GM19351 (cell line): Measurements from ENCODE around the gene TSPAN5.
"Not testable (repeated sequence)": the region's sequence is repeated elsewhere in the genome, so short reads cannot be mapped to it uniquely, and the experiment has no call there.

Experiments
- ATAC-seq: cut with Tn5 transposase; IDR thresholded peaks from one replicate; pipeline ENCODE4 v1.9.1; 2021; ENCODE audit warnings: mild to moderate bottlenecking, moderate library complexity; ENCODE audit not compliant: unreplicated experiment

Gene TSPAN5

DNA sequence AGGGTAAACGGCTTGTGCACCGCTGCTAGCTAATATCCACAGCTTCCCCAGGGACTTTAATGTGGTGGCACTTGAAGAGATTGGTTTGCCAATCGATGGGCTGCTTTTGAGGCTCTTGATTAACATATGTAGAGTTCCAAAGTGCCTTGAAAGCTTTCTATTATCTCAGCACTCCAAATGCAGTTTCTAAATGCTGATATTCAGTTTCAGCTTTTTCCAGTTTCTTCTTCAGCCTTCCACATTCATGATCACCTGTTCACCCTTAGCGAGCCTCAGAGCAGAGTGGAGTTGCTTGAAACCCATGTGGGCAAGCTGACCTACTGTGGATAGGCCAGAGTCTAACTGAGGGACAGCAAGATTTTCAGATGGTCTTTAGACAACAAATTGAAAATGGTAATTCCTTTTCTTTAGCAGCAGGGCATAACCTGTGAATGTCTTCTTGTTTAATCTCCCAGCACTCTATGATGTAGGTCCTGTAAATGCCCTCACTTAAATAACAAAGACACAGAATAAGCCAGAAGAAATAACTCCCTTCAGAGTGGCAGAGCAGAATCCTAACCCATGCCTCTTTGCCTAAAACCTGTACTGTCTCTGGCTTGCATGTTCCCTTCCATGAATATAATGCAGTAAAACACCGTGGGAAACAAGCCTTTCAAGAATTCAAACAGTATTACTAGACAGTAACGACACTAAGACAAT lies 99.8 kb downstream of the TSPAN5 start:
- ATAC-seq: no peak

DNA sequence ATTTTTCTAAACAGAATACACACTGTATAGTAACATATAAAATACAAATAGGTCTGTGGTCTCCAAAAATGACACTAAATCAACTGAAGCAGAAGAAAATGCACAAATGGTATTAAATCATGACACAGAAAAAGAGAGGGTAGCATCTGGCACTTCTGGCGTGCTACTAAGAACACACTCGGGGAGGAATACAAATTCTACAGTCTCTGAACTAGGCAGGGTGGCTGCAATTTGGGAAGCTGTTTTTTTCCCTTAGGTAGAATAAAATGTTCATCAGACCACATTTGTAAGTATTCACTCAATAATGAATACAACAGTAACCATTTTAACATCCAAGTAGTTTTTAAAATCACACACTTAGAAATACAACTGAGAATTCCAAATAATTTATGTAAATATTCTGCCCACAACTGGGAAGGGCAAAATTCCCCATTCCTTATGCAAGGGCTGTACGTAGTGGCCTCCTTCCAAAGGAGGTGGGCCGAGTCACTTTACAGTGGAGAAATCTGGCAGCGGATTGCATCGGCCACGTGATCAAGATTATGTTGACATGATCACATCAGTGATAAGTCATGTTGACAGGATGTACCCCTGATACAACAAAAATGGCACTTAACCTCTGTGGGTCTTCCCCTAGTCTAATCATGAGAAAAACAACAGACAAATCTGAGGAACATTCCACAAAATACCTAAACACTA lies 101.1 kb downstream of the TSPAN5 start:
- ATAC-seq: no peak

DNA sequence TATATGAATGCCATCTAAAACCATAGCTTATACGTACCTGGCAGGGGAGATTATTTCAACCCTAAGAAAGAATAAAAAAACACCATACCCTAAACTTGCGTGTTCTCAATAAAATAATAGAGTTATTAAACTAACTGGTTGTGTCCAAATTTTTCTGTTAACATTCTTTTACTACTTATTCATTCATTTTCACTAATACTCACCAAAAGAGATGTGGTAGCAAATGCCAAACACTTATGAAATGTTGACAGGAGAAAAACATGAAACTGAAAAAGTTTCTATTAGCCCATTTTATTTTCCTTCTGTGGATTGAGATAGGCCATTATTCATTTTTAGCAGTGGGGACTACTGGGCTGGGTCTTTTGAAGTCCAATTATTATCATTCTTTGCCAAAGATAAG lies 102.0 kb downstream of the TSPAN5 start:
- no peak for ATAC-seq

DNA sequence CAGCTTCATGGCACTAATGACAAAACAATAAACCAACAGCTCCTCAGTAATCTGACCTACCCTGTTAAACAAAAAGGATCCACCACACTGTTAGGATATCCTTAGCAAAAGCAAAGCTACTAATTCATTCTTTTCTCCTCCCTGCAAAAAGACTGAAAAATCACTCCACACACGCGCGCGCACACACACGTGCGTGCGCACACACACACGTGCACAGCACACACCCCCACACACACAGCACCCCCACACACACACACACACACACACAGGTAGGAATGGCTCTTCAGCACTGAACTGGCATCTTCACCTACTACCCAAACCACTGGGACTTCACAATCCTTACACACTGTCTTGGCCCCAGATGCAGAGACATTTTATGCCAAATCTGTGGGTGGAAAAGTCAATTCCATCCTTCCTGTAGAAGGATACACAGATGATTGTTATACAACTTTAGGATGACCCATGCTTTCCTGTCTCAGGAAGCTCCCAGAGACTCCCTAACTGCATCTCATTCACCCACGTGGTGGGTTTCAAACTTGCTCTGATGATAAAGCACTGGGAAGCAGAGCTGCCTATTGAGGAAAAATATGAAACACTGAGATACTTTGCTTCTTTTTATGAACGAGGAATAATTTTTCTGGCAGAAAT lies 102.5 kb downstream of the TSPAN5 start:
- no peak for ATAC-seq

DNA sequence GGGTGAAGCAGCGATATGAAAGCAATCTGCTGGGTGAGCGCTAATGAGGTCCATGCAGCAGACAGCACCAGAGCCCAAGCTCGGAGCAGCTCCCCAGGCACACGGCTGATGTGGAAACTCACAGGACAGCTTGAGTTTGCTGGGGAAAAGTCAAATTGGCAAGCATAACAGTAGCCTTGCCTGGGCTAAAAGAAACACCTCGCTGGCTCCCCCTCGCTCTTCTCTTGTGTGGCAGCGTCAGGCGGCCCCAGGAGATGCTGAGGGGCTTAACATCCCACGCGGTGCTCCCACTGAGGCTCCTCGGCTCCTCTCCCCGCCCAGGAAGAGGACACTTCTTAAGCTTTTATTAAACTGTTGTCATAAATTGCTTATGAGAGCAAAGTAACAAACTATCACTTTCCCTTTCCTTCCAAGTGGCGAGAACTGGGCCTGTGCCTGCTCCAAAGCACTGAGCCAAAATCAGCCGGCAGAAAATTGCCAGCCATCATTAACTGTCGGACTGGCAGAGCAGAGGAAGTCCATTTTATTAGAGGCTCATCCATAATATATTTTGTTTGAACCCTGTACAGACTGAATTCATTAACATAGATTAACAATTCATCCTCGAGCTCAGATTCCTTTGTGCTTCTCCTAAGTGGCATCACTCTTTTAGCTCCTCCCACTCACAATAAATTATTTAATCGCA lies 111.4 kb downstream of the TSPAN5 start:
- ATAC-seq: no peak

DNA sequence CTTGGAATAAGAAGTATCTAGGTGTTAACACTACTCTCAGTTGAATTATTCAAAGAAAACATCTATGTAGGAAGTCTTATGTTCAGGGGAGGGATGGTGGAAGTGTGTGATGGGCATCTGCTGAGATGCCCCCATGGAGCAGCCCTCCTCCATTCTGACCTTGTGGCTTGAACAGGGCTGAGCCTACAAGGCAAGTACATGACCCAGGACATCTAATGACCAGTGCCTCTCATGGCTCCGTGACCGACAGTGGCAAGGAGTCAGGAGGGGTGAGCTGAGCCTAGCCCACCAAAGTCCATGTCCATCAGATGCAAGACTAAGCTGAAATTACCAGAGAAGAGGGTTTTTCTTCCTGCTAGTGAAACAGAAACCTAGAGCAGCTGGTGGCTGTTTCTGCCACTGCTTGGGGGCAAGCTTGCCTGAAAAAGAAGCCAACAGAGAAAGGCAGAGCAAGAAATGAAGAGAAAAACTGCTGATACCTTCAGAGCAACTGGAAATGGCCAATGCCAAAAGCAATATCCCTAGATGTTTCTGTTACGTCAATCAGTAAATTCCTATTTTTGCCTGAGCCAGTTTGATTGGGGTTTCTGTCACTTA lies 113.5 kb downstream of the TSPAN5 start:
- no peak for ATAC-seq

DNA sequence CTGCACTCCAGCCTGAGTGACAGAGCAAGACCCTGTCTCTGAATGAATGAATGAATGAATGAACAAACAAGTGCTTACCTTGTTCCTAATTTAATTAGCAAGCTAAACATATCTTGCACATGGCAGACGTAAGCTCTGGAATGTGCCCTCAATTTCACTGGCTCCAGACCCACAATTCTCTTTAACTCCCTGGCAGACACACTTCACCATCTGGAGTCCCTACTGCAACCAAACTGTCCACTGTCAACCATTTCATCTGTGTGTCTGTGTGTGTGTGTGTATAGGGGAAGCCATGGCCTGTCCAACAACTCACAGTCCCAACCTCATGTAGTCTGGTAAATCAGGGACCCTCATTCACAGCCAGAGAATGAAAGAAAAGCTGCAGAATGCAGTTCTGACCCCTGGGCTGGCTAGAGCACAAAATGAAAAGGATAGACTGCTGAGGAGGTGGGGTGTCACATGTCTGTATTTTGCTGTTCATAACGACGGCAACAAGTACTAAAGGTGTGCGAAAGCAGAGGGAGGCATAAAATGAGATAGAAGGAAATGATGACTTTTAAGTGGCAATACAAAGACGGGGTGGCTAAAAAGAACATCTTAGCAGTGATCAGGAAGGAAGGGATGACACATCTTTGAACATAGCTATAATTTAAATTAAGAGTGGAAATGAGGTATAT lies 114.1 kb downstream of the TSPAN5 start:
- ATAC-seq: no peak

DNA sequence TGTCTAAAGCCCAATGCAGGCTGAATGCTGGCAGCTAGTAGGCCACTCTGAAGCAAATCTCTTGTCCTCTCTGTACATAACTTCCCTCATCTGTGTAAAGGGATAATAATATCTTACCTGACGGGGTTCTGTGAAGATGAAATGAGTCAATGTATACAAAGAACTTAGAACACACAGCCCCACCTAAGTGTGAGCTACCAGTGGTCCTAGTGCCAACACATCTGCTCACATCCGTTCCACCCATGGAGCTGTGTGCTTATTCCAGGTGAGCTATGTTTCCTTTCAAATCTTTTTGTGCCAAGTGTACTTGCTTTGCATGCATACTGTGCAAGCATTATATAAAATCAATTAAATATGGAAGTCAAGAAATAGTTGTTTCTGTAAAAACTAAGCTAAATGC lies 116.4 kb downstream of the TSPAN5 start:
- ATAC-seq: no peak

DNA sequence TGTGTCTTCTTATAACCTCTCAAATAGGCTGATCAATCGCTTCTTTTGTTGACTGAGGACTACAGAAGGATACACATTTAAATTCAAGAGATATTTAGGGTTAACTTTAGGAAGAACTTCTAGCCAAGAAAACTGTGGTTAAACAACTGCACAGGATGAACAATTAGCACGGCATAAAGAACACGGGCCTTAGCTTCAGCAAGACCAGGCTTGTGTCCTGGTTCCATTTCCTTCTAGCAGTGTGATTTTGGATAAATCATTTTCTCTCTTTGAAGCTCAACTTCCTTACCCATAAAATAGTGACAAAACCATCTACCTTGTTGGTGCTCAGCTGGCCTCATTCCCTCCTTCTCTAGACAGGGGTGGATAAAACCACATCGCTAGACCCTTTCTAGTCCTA lies 117.6 kb downstream of the TSPAN5 start:
- no peak for ATAC-seq

DNA sequence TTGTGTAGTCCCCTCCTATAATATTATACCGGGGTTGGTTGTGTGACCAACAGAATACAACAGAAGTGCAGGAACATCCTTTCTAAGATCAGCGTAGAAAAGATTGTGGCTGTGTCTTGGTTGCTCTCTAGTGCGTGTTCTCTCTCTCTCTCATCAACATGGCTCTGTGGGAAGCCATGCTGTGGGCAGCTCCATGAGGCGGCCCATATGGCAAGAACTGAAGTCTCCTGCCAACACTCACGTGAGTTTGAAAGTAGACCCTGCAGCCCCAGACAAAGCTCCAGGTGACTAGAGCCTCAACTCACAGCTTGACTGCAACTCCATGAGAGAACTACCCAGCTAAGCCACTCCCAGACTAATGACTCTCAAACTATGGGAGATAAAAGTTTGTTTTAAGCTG lies 118.7 kb downstream of the TSPAN5 start:
- no peak for ATAC-seq

DNA sequence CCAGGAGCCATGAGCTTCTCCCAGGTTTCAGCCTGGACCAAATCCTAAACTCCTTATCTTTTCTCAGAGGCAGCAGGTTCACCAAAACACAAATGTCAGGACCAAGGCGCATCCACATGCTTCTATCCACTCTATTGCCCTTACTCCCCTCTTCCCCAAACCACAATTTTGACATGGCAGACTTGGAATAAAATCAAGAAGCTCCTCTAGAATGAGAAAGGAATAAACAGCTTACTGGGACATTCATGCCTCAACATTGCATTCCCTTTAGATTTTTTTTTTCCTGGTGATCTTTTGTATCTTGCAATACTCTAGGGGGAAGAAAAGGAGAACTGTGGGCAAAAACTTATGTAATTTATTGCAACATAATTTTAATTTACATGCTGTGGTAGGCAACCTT lies 119.1 kb downstream of the TSPAN5 start:
- ATAC-seq: no peak

DNA sequence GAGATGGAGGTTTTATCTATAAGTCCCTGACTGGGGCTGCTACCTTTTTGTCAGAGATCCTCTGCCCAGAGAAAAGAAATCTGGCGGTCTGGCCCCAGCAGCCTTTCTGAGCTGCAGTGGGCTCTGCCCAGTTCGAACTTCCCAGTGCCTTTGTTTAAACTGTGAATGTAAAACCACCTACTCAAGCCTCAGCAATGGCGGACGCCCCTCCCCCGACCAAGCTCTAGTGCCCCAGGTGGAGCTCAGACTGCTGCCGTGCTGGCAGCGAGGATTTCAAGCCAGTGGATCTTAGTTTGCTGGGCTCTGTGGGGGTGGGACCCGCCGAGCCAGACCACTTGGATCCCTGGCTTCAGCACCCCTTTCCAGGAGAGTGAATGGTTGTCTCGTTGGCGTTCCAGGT lies 121.8 kb downstream of the TSPAN5 start:
- ATAC-seq: no peak

DNA sequence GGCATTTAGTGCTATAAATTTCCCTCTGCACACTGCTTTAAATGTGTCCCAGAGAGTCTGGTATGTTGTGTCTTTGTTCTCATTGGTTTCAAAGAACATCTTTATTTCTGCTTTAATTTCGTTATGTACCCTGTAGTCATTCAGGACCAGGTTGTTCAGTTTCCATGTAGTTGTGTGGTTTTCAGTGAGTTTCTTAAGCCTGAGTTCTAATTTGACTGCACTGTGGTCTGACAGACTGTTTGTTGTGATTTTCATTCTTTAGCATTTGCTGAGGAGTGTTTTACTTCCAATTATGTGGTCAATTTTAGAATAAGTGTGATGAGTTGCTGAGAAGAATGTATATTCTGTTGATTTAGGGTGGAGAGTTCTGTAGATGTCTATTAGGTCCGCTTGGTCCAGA lies 124.3 kb downstream of the TSPAN5 start:
- not testable (repeated sequence) for ATAC-seq

DNA sequence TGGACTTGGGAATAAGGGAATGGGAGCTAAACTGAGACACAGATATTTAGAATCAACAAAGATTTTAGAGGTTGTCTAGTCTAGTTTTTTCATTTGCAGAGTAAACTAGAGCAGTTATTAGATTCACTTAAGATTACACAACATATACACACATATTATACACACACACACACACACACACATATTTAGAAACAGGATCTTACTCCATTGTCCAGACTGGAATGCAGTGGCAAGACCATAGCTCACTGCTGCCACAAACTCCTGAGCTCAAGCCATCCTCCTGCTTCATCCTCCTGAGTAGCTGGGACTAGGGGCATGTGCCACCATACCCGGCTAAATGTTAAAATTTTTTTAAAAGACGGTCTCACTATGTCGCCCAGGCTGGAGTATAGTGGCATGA lies 127.8 kb downstream of the TSPAN5 start:
- ATAC-seq: no peak

DNA sequence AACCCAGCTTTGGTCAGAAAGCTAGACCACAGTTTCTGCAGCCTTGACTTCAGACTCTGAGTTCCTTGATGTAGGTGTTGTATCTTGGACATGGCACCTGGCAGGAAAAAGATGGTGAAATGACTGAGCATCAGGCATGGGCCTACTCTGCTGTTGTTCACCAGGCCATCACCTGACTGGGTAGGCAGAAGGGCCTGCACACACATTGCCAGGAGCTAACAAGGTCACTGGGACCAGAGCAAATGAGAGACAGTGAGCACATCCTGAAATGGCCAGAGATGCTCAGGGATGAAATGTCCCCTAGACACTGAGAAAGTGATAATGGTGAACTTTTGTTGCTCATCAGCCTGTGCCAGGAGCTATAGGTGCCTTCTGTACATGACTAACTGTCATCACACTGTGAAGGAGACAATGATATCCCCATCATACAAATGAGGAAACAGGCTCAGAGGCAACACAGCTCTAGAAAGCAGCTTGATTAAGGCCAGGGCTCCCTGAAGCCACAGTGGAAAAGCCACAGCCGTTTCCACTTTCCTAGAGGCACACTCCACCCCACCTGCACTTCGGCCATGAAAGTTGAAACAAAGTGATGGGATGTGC lies 128.3 kb downstream of the TSPAN5 start:
- no peak for ATAC-seq

DNA sequence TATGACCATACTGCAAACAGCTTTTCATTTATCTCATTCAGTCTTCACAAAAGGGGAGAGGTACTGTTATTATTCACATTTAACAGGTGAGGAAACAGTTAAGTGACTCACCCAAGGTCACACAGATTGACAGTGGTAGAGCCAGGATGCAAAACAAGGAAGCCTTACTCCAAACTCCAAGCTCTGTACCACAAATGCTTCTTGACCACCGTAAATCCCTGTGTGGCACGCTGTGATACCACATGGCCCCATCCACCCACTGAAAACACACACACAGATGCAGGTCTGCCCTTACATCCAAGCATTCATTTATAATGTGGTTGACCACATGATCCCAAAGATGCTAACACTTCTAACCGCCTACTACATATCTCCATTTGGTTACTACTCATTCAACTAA lies 129.5 kb downstream of the TSPAN5 start:
- ATAC-seq: no peak

DNA sequence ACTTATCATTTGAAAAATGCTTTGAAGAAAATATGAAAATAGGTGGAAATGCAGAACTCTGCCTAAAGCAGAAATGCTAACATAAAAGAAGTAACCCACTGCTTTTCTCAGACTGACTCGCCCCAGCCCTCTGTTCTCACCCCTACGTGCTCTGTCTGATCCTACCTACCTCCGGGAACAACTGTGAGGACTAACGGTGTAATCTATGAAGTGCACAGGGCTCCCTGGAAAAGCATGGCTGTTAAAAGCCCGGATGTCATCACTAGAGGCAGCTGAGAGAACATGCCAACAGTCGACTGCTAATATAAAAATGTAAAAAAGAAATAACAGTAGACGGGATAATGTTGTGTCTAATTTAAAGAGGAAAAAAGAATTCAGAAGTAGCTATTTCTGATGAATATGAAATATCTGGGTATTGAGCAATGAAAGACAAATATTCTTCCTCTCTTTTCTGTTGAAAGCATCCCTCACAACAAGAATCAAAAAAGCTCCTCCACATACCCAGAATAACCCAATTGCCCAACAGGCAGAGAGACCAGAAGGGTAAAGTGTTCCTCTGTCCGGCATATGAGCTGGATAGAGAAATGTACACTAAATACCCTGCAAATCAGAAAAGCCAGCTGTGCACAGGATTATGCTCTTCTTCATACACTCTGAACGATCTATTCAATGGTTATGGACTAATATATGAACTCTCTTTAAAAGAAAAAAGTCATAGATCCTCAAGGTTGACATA lies 130.7 kb downstream of the TSPAN5 start:
- no peak for ATAC-seq

DNA sequence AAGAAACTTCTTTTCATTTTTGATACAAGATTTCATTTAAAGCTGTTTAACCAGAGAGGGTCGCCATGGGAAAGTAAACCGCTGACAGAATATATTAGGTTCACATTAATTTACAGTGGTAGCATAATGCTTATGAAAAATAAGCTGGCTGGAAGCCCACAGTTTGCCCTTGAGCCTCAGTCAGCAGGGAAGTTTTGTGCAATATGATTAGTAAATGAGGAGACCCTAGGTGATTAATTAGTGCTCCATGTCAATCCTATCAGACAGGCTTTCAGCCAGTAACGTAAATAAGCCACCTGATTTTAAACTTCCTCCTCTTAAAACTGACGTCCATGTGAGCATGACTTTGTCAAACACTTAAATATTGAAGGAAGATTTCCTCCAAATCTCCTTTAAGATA lies 134.2 kb downstream of the TSPAN5 start:
- ATAC-seq: no peak

DNA sequence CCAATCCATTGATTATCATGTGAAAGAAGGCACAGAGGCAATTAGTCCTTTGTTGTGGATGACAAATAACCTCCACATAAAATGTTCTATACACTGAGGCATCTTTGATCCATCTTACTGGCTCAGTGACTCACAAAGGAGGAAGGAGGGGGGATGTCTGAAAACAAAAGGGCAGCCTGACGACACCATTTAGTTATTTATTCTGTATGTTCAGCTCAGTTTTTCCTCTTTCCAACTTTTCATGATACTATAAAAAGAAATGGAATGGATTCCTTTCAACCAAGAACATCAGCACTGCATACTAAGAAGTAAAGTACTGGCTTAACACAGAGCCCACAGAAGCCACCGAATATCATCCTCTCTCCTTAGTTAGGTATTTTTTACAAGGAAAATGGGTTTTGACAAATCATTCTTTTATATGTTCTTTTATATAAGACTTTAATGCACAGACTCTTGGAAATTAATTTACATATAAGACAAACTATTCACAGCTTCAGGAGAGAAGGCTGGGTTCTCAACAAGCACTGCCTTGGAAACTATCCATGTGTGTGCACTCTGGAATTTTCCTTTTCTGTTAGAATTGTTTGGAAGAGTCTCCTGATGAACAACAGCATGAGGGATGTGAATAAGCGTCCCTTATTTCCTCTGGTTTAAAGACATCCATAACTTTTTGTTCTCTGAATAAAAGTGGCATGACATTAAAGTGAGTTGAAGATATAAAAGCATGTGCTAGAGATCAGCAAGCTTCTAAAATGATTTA lies 135.6 kb downstream of the TSPAN5 start:
- ATAC-seq: no peak
